H1 (cell line): Measurements from ENCODE around the gene PLXND1. TPM values are rescaled to one million over a fixed set of nuclear protein-coding genes. Genes with fewer than 3 reads are reported as not detected.

Experiments
- TAF7 ChIP-seq: optimal IDR thresholded peaks from 2 replicates; pipeline ENCODE3; 2011; ENCODE audit warnings: low read depth, mild to moderate bottlenecking, inconsistent platforms, low read length, moderate library complexity, borderline replicate concordance
- polyA plus RNA-seq, 7 experiments: library from polyadenylated mRNA; depleted of rRNA in 3 of 7; stranded (reverse) in 5 of 7; unstranded in 2 of 7; fragments of >200 nt in 5 of 7; fragments of 200-250 nt in 2 of 7; gene quantifications; 1 replicate in 5 of 7; 2 replicates in 1 of 7; 4 replicates in 1 of 7; pipeline versions ENCODE4 v1.2.1 to v1.2.3, GENCODE V29; 2011 to 2013; ENCODE audit warnings: missing spikeins in 2 of 7, mixed read lengths in 2 of 7
- total RNA-seq: library from RNA; stranded (reverse); fragmentation: NEBNext Ultra II Directional; extraction: Animal tissue kit (Norgen Biotek cat#: 25700); gene quantifications from 2 replicates; pipeline ENCODE4 v1.2.1, GENCODE V29; 2021

Gene PLXND1
- total and polyA plus RNA-seq, 2 of the 8 experiments (the other 6 are each of a cell fraction or from before 2014, with no cell fraction given), result 17.7 to 66.4 TPM

- TF ChIP-seq TAF7, result no peak
These were observed 14.5 kb upstream of the PLXND1 start (continued) for GRCh38 chr3:129620828-129621559.
